ENCODE results near the gene AURKB. TPM values are rescaled to one million over a fixed set of nuclear protein-coding genes. Genes with fewer than 3 reads are reported as not detected.

The AURKB gene
- total and polyA plus RNA-seq, 2 of the 13 experiments (the other 11 are each of a cell fraction or from before 2014, with no cell fraction given): 29.5 to 75.3 TPM

- TF ChIP-seq, protein P1, sequence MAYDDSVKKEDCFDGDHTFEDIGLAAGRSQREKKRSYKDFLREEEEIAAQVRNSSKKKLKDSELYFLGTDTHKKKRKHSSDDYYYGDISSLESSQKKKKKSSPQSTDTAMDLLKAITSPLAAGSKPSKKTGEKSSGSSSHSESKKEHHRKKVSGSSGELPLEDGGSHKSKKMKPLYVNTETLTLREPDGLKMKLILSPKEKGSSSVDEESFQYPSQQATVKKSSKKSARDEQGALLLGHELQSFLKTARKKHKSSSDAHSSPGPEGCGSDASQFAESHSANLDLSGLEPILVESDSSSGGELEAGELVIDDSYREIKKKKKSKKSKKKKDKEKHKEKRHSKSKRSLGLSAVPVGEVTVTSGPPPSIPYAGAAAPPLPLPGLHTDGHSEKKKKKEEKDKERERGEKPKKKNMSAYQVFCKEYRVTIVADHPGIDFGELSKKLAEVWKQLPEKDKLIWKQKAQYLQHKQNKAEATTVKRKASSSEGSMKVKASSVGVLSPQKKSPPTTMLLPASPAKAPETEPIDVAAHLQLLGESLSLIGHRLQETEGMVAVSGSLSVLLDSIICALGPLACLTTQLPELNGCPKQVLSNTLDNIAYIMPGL (CRISPR knock-in tag; IDR thresholded peaks at IDR 0.05; ENCODE audit: borderline replicate concordance in 1 of 2, low read depth in 1 of 2): peak; percentile 71 to 79
- TF ChIP-seq SUZ12 (IDR thresholded peaks at IDR 0.05; ENCODE audit: low read depth, low read length) (no peak), RCOR2 (CRISPR knock-in tag; IDR thresholded peaks at IDR 0.05) (no peak), ETV6 (CRISPR knock-in tag; conservative IDR thresholded peaks at IDR 0.05) (no peak), CEBPG (CRISPR knock-in tag; IDR thresholded peaks at IDR 0.05) (peak; percentile 93), SNAI1 (CRISPR knock-in tag; IDR thresholded peaks at IDR 0.05; ENCODE audit: borderline replicate concordance) (peak; percentile 52; the same call in 1 of the 2 replicates), AFF4 (CRISPR knock-in tag; IDR thresholded peaks at IDR 0.05) (no peak), FOXA3 (CRISPR knock-in tag; IDR thresholded peaks at IDR 0.05) (peak; percentile 40; the same call in 1 of the 2 replicates), ZSCAN21 (CRISPR knock-in tag; IDR thresholded peaks at IDR 0.05; ENCODE audit: borderline replicate concordance) (no peak), HDAC1 (CRISPR knock-in tag; IDR thresholded peaks at IDR 0.05) (peak; percentile 56), HNRNPK (IDR thresholded peaks at IDR 0.05; ENCODE audit: low read depth, low read length, poor library complexity, severe bottlenecking) (no peak), THAP11 (CRISPR knock-in tag; IDR thresholded peaks at IDR 0.05) (peak; percentile 63), IRX3 (CRISPR knock-in tag; IDR thresholded peaks at IDR 0.05; ENCODE audit: borderline replicate concordance, low read depth) (no peak), ZNF253 (CRISPR knock-in tag; IDR thresholded peaks at IDR 0.05; ENCODE audit: borderline replicate concordance) (no peak), PATZ1 (CRISPR knock-in tag; IDR thresholded peaks at IDR 0.05) (peak; percentile 21; the same call in 1 of the 2 replicates), ZNF557 (CRISPR knock-in tag; IDR thresholded peaks at IDR 0.05) (no peak)
- TF ChIP-seq, protein P2, sequence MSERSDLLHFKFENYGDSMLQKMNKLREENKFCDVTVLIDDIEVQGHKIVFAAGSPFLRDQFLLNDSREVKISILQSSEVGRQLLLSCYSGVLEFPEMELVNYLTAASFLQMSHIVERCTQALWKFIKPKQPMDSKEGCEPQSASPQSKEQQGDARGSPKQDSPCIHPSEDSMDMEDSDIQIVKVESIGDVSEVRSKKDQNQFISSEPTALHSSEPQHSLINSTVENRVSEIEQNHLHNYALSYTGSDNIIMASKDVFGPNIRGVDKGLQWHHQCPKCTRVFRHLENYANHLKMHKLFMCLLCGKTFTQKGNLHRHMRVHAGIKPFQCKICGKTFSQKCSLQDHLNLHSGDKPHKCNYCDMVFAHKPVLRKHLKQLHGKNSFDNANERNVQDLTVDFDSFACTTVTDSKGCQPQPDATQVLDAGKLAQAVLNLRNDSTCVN (CRISPR knock-in tag; IDR thresholded peaks at IDR 0.05; ENCODE audit: borderline replicate concordance): peak; percentile 74
Observed at GRCh38 chr17:8212312-8213180, 2.2 kb upstream of the AURKB start (continued).

Data from HepG2 (cell line).